GM15510 (cell line): ENCODE results near the gene MEIOB.

Source experiments
- POLR2A ChIP-seq: IDR thresholded peaks from 3 replicates; pipeline ENCODE4 v1.6.1; 2011; ENCODE audit warnings: borderline replicate concordance; ENCODE audit not compliant: insufficient read length; ENCODE audit errors: extremely low read depth

The MEIOB gene

DNA sequence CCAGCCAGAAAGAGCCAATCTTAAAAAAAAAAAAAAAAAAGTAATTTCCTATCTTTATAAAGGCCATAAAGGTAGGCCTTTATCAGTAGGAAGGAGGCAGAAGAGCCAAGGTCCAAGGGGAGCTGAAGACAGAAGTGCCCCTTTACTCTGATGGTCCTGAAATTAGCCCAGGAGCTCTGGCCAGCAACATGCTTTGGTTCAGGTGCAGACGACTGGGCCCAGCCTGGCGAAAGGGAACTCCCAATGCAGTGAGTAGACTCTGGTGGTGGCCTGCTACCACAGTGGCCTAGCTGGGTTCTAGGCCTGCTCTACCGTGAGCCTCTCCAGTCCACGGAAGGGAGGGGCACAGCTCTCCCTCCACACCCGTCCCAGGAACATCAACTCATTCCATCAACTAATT is 23.1 kb upstream of the MEIOB start:
- no peak for TF ChIP-seq POLR2A

DNA sequence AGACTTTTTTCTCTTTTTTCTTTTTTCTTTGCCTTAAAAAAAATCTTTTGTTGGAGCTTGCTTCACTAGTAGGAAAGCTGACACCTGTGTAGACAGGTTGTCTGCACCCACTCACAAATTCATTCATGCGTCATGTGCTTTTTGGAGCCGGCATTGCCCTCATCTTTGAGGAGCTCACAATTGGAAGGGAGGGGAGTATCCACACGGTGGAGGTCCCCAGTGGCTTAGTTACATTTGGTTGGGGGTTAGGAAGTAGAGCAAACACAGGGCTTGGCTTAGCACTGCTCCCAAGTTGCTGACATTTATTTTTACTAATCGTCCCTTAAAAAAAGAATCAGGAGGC is 18.7 kb upstream of the MEIOB start:
- no peak for TF ChIP-seq POLR2A

DNA sequence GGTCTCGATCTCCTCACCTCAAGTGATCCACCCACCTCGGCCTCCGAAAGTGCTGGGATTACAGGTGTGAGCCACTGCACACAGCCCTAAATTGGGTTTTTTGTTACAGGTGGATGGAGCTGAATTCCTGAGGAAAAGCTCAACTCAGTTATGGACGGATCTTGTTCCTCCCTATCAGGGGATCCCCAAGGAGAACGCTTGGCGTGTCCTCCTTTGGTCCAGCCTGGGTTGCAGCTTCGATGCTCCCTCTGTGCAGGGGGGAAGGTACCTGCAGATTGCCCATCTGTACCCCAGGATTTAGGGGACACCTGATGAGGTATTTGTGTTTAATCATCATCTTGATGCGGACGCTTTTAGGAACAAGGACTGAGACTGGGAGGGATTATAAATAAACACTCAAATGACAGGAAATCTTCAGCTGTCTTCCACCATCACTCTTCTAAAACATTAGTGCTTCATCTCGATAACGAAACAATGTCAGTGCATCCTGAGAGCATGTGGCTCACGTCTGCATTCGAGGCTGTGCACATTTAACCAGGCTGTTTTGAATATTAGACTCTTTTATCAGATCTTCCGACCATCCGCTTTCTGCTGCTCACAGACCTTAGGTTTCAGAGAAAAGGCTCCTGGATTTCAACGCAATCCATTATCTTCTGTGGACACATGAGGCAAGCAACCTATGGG is 18.2 kb upstream of the MEIOB start:
- no peak for TF ChIP-seq POLR2A

DNA sequence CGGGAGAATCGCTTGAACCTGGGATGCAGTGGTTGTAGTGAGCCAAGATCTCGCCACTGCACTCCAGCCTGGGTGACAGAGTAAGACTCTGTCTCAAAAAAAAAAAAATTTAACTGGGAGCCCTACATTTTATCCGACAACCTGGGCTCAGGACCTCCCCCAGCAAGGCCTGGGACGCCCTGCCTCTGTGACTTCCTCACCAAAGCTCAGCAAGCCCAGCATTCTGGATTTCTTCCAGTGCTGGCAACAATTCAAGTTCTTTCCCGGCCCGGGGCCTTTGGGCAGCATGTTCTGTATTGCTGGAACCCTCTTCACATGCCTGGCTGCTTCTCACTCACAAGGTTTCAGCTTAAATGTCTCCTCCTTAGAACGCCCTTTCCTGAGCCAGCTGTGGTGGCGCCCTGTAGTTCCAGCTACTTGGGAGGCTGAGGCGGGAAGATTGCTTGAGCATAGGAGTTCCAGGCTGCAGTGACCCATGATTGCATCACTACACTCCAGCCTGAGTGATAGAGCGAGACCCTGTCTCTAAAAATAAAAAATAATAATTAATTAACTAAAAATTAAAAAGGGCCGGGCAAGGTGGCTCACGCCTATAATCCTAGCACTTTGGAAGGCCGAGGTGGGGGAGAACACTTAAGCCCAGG is 15.9 kb upstream of the MEIOB start:
- TF ChIP-seq POLR2A, result no peak

DNA sequence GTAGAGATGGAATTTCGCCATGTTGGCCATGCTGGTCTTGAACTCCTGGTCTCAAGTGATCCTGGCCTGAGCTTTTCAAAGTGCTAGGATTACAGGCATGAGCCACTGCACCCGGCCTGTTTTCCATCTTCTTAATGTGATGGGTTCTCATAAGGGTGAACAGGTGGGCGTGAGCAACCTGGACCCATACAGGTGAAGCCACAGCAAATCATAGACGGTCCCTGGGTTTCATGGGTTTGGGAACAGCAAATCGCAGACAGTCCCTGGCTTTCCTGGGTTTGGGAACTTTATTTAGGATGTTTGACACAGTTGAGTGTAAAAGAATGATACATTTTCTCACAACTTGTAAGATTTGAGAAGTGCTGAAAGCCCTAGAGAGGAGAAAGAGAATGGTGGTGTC is 12.9 kb upstream of the MEIOB start:
- no peak for TF ChIP-seq POLR2A

DNA sequence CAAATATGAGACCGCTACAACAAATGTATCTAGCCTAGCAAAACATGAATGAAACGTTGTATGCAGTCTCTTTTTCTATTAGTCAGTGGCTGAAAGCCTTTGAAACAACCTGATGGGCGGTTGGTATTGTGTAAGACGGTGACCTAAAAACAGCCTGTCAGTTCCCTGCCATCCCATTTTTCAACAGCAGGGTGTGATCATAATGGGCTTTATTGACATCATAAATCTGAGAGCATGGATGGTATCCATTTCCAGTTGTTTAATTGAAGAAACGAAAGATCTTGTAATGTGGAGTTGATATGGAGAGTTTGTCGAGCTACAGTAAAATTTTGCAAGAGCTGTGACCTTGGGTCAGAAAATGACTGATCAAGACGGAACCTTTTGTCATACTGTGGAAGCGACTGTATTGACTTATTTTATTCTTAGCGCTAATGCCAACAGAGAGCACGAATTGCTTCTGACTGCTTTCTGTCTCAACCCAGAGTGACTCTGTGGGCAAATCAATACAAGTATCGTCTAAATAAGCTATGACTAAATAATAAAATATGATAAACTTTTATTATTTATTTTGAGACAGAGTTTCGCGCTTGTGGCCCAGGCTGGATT is 12.3 kb upstream of the MEIOB start:
- no peak for TF ChIP-seq POLR2A

DNA sequence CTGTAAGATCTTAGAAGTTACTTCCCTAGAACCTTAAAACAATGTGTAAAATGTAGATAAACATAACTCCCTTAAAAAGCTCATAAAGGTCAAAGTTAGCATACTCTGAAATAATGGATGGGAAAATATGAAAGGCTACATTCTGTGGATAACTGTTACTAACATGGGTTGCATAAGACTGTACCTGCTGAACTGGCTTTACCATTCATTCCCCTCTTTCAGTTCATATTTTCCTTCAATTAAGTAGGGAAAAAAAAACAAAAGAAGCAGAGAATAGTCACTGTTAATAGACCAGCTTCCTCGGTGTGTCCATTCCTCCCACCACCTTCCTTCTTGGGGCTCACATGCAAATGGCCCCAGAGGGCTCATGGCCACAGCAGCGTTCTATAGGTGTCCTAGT is 7.5 kb upstream of the MEIOB start:
- no peak for TF ChIP-seq POLR2A

DNA sequence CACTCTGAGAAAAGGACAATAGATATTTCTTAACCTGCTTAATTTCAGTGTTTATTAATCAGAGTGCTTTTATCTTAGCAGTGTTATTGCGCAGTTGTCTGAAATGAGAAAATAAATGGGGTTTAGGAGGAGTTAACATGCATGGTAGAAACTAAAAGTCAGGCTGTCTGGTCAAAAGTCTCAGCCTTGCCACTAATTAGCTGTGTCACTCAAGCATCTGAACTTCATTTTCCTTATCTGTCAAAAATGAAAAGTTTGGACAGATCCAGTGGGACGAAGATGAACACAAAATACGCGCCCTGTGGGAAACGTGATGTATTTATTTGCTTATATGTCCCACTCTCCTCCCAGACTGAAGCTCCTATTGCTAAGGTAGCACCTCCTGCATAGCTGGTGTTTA is 6.3 kb upstream of the MEIOB start:
- no peak for TF ChIP-seq POLR2A

DNA sequence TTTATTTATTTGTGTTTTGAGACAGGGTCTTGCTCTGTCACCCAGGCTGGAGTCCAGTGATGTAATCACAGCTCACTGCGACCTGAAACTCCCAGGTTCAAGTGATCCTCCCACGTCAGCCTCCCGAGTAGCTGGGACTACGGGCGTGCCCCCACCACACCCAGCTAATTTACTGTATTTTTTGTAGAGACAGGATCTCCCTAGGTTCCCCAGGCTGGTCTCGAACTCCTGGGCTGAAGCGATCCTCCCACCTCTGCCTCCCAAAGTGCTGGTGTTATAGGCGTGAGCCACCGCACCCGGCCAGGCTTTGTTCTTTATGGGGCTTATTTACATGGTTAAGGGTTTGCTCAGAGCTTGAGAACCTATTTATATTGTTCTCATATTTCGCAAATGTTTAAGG is 5.8 kb upstream of the MEIOB start:
- TF ChIP-seq POLR2A, result no peak

DNA sequence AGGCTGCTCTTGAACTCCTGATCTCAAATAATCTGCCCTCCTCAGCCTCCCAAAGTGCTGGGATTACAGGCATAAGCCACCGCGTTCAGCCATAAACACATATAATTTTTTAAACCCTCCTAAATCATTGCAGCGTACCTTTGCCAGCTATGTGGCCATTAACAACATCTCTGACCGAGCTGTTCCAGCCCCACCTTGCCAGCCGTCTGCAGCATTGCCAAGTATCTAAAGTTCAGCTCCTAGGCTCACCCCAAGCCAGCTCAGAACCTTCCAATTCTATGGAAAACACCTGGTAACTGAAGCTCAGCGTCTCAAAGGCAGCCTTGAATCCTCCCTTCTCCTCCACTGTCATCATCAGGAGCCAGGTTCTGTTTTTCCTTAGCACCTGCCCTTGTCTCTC is 5.1 kb upstream of the MEIOB start:
- TF ChIP-seq POLR2A, result no peak

DNA sequence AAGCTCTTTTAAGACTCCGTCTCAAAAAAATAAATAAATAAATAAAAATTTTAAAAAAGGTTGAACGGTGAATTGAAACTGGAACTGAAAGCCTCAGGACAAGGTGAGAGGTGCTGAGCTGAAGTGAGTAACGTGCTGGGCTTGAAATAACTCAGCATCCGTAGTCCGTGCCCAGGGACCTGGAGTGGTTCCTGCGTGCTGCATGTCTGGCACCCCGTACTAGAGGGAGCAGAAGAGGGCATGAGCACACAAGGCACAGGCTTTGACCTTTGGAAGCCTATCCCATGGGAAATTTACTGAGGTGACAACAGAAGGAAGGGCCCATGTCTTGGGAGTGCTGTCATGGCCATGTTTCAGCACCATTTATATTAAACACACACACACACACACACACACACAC is 4.5 kb upstream of the MEIOB start:
- no peak for TF ChIP-seq POLR2A

DNA sequence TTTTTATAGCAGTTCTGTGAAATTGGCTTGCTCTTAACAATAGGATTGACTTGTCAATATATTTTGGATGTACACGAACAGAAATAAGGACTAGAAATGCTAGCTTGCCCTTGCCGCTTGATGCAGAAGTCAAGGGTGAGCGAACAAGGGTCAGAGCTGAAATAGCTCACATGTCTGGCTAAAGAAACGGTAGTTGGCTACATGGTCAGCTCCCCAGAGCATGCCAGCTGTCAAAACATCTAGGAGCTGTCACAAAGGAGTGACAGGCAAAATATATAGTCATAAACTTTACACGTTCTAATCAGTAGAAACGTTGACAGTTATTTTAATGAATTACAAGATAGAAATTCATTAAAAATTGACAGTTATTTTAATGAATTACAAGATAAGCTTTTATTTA is 2.9 kb upstream of the MEIOB start:
- no peak for TF ChIP-seq POLR2A

DNA sequence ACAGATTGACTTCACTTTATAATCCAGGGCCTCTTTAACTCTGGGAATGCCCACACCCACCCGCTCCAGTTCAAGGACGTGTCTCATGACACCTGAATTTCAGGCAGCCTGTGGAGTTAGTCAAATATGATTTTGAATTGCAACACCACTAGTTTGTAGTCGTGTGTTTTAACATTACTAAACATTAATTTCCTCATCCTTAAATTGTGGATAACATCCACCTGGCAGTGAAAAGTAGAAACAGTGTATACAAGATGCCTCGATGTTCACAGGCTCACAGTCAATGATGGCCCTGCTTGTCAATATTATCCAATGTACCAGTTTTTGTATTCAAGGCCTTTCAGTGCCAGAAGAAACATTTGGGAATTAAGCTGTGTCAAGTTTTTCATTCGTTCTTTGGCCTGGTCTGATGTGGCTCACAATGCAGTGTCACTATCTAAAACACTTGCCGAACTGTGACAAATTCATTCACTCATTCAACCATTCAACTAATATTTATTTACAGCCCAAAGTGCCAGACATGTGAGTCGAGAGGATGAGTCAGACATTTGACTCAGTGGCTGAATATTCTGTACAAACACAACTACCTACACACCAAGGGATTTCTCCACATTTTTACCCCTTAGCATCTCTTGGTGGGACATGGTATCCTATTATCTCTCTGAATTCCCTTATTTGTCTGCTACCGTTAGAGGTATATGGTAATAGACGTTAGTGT is 1.4 kb downstream of the MEIOB start:
- TF ChIP-seq POLR2A, result no peak

DNA sequence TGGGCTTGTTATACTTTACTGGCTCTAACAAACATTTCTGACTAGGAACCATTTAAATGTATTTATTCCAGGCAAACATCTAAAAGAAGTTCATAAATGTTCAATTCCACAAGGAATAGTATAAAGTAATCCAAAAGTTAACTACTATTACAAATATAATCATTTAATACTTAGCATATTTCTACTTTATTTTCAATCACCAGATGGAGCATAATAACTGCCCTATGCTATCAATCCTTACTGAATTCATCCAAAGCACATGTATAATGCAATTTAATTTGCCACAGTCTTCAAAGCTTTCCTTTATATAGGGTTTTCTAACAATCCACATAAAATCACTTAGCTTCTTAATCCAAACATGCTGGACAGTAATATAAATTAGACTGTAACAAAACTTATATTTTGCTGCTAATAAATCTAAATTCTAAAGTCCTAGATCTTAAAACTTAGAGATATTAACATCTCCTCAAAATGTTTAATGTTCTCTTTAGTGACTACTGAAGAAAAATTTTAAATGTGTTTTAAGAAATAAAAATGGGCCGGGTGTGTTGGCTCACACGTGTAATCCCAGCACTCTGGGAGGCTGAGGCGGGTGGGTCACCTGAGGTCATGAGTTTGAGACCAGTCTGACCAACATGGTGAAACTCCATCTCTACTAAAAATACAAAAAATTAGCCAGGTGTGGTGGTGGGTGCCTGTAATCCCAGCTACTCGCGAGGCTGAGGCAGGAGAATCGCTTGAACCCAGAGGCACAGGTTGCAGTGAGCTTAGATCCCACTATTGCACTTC is 5.9 kb downstream of the MEIOB start:
- TF ChIP-seq POLR2A, result no peak
